Sciatic nerve (tissue), 2 donors: ENCODE data around the gene C1QTNF2. TPM values are rescaled to one million over a fixed set of nuclear protein-coding genes. Genes with fewer than 3 reads are reported as not detected.

ENCODE experiments used
- ATAC-seq: fragments of 200-7000 bp; cut with Tn5 transposase; one replicate; pipeline ENCODE4 v1.9.1; 2020; ENCODE audit warnings: mild to moderate bottlenecking, moderate library complexity
- DNase-seq: peaks from one replicate; pipeline ENCODE4 v3.0.0-alpha.2; 2020; ENCODE audit warnings: low spot score
- intact Hi-C: fragments of 100-400 bp; cut with DNase I; formaldehyde crosslinking; loops from one replicate; pipeline ENCODE4 v1.14.2; 2022
- total RNA-seq: library from RNA; stranded (reverse); fragmentation: NEBNext Ultra II Directional; extraction: Animal tissue kit (Norgen Biotek cat#: 25700); gene quantifications from one replicate; pipeline ENCODE4 v1.2.1, GENCODE V29; 2021
- donor health status: DM: no; HTN: no; CAD: no.
- donor health status: DM: no; HTN: no; CAD: no.

C1QTNF2 gene, protein sequence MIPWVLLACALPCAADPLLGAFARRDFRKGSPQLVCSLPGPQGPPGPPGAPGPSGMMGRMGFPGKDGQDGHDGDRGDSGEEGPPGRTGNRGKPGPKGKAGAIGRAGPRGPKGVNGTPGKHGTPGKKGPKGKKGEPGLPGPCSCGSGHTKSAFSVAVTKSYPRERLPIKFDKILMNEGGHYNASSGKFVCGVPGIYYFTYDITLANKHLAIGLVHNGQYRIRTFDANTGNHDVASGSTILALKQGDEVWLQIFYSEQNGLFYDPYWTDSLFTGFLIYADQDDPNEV
- total RNA-seq, result 4.9 TPM

DNA sequence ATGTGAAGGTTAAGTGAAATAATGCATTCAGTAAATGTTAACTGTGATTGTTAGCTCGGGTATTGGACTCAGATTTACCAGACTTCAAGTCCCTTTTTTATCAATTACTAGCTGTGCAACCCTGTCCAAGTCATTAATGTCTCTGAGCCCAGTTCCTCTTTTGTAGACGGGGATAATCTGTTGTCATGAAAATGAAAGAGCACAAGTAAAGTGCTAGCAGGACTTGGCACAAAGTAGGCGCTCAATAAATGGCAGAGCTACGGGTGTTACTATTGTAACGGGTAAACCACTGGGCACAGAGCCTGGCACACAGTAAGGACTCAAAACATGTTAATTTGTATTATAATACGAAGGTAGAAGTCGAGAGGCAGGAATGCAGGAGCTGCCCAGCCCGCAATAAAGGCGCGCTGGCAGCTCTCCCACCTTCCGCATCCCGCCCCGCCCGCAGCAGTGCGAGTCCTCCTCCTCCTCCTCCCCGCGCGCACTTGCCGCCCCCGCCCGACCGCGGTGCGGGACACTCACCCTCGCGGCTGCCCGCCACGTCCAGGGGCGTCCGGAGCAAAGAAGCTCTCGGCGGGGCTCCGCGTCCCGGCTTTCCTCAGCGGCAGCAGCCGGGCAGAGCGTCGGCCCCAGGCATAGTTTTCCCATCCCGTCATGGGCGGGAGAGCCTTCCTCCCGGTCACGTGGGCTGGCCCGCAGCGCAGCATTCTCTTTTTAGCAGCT lies at the start of gene C1QTNF2:
Gene C1QTNF2 (minus strand): TSS at position 637 of the 723 bp plus-strand sequence. CDS start 15,615 bp downstream, outside the sequence.
- ATAC-seq, result peak; percentile 80
- DNase-seq, result peak; percentile 71
- intact Hi-C loops, result no loop called here

DNA sequence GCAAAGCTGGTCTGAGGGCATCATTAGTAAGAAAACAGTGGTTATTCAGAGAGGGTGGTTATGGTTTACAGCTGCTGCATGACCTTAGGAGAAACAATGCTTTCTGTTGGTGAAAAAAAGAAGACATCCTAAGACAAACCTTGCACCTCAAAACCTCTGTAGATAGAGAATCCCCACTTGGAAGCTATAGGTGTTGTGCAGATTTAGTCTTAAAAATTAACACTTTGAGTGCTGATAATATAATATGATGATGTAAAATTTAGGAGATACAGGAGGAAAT lies 49.8 kb upstream of the C1QTNF2 start:
- intact Hi-C loops, result no loop called here
- DNase-seq (no peak), ATAC-seq (no peak)

DNA sequence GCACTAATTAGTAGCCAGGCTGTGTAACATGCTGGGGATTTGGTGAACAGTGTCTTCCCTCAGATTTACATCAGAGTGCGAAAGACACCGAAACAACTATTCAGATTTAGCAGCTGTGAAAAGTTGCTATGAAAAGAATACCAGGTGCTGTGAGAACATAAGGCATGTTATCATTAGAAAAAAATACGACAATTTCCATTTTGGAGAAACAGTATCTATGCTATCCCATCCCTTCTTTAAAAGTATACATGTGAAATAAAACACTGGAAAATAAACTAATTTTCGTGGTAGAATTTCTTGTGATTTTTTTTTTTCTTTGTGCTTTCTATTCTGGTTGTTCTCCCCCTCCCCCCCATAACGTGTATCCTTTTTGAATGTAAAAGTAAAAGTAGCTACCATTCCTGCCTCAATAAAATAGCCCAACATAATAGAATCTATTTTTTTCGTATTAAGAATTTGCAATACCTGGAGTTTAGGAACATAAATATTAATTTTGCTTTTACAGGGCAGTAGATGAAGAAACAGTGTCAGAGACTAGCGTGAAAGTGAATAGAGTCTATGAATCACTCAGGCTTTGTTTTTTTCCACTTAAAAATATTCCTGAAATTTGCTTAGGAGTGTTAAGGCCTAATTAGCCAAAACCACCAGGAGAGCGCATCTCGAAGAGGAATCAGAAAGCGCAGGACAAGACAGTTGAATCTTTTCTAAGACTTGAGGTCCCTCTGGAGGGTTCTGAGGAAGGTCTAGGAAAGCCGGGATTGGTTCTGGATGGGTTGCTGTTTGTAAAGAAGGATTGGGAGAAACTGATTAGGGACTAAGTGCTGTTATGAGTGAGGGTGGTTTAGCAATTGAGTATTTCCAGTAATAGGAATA lies 49.3 kb upstream of the C1QTNF2 start:
- intact Hi-C loops, result no loop called here
- ATAC-seq, result no peak
- no peak for DNase-seq

DNA sequence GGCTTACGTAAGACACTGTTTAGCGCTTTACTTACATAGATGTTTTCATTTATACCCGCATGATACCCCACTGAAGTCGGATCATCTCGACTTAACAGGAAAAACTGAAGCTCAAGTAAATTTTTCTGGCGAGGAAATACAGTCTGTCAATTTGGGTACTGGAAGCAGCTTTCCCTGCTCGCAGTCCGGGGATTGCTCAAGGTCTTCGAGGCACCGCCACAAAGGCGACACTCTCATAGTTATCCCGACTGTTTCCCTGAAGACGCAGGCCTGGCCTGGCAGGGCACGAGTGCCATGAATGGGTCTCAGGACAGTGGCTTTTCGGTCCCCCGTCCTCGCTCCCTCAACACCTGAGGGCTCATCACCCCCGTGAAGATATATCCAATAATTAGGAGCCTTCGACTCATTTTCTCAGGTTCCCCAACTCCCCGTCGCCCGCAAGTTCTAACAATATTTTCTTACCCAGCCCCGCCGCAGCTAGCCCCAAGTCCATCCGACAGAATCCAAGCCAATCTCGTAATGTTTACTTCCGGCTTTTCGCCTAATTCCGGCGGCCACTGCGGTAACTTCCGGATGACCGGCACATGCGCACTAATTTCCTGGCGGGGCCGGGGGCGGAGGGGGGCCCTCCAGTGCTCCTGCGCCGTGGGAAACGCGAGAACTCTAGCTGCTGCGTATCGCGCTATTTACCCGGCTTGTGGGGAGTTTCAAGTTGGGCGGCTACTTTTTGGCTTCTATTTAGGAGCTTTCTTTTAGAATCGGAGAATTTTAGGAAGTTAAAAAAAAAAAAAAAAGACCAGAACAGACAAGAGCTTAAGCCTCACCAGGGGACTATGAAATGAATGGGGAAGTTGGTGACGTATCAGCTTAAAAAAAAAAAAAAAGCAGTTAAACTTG lies 48.4 kb upstream of the C1QTNF2 start, which contains the start of gene SLU7:
Gene SLU7 (minus strand): TSS at position 521 of the 897 bp plus-strand sequence. CDS start 3,787 bp downstream, outside the sequence.
- ATAC-seq (peak; percentile 97), DNase-seq (peak; percentile 96)
- intact Hi-C loops, result no loop called here

DNA sequence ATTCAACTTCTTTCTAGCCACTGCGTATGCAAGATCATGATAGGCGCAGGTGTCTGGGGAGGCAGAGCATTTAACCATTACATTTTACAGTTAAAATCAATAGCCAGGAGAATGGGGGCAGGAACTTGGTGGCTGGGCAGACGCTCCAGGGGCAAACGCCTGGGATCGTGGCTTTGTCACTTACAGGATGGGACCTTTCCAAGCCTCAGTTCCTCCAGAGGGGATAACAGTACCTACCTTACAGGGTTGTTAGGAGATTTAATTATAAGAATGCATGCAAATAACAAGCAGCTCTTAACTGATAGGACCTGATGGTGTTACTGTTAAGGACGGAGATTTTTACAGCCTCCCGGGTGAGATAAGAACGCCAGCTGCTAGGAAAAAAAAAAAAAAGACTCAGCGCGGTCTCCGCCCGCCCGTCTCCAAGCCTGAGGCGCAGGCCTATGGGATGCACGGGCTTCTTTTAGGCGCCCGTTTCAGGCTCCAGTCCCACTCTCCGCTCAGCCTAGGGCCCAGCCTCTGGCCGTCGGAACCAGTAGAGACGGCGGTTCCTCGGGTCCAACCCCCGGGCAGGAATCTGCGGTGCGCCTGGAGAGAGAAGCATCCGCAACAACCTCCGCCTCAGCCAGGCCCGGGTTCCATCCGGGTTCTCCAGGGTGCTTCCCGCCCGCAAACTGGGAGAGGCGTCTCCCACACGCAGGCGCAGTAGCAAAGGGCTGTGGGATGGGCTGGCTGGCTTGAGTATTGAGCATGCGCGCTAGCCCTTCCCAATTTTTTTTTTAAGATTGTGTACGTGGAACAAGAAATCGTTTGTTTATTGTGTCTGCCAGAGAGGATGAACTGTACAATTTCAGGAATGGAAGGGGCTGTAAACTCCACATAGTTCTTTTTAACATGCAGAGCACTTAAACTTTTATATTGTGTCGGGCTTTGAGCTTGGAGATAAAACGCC lies 29.3 kb upstream of the C1QTNF2 start, which contains the start of gene FAM200C:
Gene FAM200C (minus strand): TSS at position 653 of the 952 bp plus-strand sequence. CDS start 4,564 bp downstream, outside the sequence.
- peak; percentile 94 for DNase-seq
- peak; percentile 100 for ATAC-seq
- intact Hi-C loops, result no loop called here

DNA sequence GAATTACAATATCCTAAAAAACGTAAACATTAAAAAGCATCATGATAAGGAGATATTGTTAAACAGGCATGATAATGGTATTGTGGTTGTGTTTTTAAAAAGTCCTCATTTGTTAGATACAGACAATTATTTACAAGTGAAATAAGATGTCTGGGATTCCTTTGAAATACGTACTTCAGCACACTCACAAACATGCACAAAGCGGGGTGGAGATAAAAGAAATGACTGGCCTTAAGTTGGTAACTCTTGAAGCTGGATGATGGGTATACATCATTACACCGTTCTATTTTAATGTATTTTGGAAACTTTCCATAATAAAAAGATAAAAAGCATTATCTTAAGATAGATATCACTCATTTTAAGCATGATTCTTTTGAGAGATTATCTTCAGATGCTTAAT lies 28.4 kb upstream of the C1QTNF2 start:
- no peak for DNase-seq
- intact Hi-C loops, result no loop called here
- ATAC-seq, result no peak

DNA sequence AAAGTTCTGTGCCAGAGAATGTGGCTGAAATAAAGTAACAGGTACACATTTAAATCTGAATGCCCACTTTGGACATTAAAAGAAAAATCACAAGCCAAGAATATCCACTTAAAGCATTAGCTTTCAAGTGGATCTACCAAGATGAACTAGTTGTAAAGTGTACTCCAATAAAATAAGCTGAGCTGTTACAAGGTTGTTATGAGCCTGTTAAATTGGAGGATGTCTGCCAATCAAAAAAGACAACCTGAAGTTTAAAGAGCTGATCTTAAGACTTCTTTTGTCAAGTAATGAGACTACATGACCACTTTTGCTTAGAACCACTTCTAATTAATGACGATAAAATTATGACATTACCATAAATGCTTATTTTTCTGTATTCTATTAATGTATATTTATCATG lies 27.1 kb upstream of the C1QTNF2 start:
- DNase-seq (no peak), ATAC-seq (no peak)
- intact Hi-C loops, result no loop called here

DNA sequence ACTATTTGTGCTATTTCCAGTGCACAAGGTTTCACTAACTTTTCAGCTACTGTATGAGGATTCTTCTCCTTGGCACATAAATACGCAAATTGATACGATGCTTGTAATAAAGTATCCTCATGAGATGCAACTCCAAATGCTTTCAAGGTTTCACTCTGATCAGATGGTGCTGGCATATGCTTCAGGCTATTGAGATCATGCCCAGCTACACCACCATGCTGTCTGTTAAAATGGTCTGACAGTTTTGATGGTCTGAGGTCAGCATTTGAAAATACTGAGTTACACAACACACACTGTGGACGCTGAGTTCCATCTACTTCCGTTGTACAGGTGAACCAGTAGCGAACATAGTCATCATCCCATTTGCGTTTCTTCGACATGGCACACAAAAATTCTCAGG lies 24.7 kb upstream of the C1QTNF2 start:
- intact Hi-C loops, result no loop called here
- no peak for ATAC-seq
- no peak for DNase-seq

DNA sequence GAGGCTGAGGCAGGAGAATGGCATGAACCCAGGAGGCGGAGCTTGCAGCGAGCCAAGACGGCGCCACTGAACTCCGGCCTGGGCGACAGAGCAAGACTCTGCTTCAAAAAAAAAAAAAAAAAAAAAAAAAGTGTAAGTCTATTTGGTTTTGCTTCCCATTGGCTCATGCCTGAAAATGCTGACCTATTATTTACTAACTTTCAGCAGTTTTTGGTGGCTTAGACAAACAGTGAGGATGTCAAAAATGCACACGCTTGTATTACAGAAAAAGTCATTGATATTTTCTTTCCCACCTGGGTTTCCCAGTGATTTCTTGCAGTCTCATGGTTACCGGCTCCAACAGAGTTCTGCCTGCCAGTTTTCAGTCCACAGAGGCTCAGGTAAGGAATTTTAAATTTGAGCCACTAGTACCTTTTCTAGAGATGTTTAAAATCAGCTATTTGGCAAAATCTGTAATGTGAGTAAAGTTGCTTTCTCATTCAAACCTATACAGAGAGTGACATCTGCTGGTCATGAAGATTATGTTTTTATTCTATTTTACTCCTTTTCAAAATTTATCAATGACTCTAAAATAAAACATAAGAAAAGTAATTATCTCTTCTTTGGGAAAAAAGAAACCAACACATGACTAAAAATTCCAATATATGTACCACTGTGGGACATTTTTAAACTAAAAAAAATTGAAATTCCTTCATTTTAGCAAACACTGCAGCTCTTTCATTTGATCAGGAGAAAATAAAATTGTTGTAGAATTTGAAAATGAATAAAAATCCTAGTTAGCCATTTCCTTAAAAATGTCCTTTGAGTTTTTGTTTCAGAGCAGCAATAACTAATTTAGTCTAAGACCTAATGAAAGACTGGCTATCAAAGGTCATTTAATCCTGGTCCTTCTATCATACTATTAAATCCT lies 20.6 kb upstream of the C1QTNF2 start:
- DNase-seq (no peak), ATAC-seq (peak; percentile 43)
- intact Hi-C loops, result no loop called here

DNA sequence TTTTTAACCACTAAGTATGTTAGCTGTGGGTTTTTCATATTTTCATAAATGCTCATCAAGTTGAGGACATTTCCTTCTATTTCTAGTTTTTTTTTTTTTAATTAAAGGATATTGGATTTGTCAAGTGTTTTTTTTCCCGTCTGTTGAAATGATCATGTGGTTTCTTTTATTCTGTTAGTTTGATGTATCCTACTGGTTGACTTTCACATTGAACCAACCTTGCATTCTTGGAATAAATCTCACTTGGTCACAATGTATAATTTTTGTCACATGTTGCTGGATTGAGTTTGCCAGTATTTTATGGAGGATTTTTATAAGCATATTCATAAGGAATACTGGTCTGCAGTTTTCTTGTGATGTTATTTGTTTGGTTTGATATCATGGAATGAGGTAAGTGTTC lies 17.0 kb upstream of the C1QTNF2 start:
- intact Hi-C loops, result no loop called here
- ATAC-seq (no peak), DNase-seq (no peak)

DNA sequence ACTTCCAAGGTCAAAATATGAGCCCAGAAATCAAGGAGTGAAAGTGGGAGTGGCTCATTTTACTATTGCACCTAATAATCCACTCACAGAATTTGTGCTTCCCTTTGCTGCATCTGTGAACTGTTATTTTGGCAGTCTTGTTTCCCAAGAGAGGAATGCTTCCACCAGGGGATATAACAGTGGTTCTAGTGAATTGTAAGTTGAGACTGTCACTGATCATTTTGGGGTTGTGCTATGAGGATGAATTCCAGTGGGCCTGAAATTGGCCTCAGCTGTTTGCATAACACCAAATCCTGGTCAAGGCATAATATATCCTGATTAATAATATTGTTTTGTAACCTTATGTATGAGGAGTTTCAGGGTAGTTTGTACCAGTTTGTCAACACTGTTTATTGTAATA lies 15.1 kb upstream of the C1QTNF2 start:
- intact Hi-C loops, result no loop called here
- no peak for ATAC-seq

DNA sequence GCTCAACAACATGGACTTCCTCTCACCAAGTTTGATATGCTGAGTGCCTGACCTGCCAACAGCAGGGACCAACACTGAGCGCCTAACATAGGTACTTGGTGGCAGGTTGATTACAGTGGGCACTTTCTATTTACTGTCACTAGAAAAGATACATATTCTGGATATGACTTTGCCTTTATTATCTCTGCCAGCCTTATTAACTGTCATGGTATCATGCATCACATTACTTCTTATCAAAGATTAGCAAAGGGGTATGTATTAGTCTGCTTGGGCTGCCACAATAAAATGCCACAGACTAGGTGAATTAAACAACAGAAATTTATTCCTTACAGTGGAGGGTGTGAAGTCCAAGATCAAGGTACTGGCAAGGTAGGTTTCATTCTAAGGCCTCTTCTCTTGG lies 14.3 kb upstream of the C1QTNF2 start:
- DNase-seq (no peak), ATAC-seq (no peak)
- intact Hi-C loops, result no loop called here

More for the DNA sequence above, 15.1 kb upstream of the C1QTNF2 start:
- DNase-seq, result no peak

DNA sequence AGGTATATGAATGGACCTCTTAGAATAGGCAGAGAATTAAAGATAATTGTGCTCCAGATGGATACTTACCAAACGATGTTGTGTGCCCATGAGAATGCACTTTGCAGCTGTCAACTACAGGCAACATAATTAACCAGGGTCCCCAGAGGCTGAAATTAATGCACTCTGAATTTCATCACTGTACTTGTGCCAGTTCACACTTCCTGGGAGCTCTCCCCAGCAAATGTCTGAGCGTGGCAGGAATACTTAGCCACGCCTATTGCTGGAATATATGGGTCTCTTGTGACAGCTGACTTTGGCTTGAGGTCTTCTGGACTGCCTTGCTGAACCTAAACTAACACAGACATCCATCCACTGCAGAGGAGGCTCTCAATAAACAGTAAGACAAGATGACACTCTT lies 11.9 kb upstream of the C1QTNF2 start:
- intact Hi-C loops, result no loop called here
- ATAC-seq (no peak), DNase-seq (no peak)

DNA sequence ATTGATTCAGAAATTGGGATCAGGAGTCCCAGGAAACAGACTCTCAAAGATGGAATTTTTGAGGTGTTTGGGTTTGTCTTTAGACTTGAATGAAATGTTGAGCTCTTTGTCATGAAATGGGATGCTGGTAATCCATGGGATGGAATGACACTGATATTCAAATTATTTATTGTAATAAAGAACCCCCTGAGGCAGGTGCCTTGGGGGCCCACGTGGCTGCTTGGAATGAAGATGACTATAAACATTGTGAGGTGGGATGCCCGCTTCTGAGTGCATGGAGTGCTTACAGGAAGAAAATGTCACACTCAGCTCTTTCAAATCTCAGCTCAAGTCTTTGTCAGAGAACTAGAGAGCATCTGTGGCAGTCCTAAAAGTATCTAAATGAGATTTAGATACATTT lies 9.6 kb upstream of the C1QTNF2 start:
- ATAC-seq, result no peak
- no peak for DNase-seq
- intact Hi-C loops, result no loop called here

DNA sequence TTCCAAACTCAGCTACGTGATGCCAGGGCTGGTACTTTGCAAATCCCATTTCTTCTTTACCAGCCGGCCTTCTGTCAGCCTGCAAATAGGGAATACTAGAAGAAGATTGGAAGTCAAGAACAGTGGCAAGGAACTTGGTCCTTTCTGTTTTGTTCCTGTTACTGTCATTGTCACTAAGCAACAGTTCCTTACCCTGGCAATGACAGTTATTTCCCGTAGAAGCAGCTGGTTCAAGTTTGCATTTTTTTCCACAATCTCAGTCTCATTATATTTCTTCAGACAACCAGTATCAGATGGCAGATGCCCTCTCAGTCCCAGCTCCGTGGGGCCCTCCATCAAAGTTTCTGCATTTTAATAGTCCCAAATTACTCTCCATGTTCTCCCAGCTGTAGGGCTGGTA lies 9.1 kb upstream of the C1QTNF2 start:
- intact Hi-C loops, result no loop called here
- no peak for DNase-seq
- ATAC-seq, result no peak

DNA sequence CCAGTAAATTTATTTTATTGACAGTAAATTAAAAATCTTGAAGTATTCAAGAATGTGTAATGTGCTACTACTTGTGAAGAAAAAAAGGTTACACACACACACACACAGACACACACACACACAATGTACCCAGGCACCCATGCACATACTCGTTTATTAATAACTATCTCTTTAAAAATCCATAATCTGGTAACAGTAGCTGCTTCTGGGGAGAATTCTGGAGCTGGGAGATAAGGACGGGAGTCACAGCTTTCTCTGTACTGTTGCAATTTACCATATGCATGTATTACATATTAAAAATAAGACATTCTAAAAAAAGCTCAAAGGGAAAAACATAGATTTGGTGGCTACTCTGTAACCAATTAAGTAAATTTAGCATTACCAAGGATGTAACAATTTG lies 7.9 kb upstream of the C1QTNF2 start:
- intact Hi-C loops, result no loop called here

DNA sequence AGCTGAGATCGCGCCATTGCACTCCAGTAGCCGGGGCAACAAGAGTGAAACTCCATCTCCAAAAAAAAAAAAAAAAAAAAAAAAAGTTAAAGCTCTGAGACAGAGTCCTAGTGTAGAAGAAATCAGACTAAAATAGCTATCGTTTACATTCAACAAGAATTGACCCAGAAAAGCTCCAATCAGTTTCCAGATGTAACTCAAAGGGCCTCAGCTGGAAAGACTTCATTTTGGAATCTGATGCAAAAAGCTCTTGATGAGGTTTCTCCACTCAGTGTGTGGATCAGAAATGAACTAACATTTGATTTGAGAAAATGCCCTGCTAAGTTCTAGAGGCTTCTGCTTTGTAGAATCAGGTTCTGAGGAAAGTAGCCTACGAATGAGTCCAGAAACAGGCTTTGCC lies 7.2 kb upstream of the C1QTNF2 start:
- DNase-seq (no peak), ATAC-seq (no peak)
- intact Hi-C loops, result no loop called here

More for the DNA sequence above, 7.9 kb upstream of the C1QTNF2 start:
- ATAC-seq (no peak), DNase-seq (no peak)
